GM18508 (cell line): Measurements from ENCODE around the gene PRSS33.

ENCODE experiments used
- ATAC-seq: cut with Tn5 transposase; IDR thresholded peaks from one replicate; pipeline ENCODE4 v1.9.1; 2021; ENCODE audit warnings: moderate number of reproducible peaks; ENCODE audit not compliant: insufficient read depth, unreplicated experiment

Gene PRSS33

GRCh38 chr16:2803545-2804195 is 16.3 kb upstream of the PRSS33 start:
- ATAC-seq, result no peak

DNA sequence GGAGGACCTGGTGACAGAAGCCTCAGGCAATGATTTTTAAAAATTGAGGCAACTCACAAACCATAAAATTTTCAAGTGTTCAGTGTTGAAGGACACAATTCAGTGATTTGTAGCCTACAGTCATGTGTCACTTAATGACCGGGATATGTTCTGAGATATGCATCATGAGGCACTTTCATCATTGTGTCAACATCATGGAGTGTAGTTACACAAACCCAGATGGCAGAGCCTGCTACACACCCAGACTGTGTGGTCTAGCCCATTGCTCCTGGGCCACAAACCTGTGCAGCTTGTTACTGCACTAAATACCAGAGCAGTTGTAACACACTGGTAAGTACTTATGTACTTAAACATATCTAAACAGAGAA is 12.5 kb upstream of the PRSS33 start:
- no peak for ATAC-seq

DNA sequence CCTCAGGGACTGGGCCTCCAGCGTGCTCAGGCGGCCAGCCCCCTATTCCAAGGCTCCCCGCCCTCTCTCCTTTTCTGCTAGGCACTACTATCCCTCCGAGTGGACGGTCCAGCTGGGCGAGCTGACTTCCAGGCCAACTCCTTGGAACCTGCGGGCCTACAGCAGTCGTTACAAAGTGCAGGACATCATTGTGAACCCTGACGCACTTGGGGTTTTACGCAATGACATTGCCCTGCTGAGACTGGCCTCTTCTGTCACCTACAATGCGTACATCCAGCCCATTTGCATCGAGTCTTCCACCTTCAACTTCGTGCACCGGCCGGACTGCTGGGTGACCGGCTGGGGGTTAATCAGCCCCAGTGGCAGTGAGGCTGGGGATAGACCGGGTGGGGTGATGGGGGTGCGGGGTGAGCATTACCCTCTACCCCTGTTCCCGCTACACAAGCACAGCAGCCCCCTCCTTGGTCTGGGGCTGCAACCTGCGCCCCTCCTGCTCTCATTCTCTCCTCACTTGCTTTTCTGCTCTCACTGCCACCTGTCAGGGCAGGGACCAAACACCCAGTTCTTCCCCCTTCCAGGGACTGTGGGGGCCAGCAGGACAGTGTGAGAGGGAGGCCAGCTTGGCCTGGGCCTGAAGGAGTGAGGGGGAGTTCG is 12.0 kb upstream of the PRSS33 start:
- no peak for ATAC-seq

GRCh38 chr16:2798723-2799204 is 11.4 kb upstream of the PRSS33 start:
- no peak for ATAC-seq

GRCh38 chr16:2795395-2796143 is 8.2 kb upstream of the PRSS33 start:
- ATAC-seq, result no peak

GRCh38 chr16:2792940-2793339 is 5.6 kb upstream of the PRSS33 start:
- ATAC-seq, result no peak

GRCh38 chr16:2791174-2791573 is 3.8 kb upstream of the PRSS33 start:
- no peak for ATAC-seq

DNA sequence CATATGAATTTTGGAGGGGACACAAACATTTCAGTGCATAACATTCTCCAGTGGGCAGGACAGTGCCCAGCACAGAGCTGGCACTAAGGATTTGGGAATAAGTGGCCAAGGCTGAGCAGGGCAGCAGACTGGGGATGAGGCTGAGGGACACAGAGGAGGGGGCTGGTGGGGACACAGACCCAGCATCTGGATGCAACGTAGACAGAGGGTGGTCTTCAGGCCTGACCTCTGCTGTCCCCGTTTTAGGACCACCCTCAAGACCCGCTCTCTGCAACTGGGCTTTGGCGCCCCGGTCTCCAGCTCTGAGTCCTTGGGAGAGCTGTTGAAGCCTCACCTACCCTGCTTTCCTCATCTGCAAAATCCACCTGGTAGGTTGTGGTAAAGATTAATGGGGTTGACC is 3.3 kb upstream of the PRSS33 start:
- ATAC-seq, result no peak

DNA sequence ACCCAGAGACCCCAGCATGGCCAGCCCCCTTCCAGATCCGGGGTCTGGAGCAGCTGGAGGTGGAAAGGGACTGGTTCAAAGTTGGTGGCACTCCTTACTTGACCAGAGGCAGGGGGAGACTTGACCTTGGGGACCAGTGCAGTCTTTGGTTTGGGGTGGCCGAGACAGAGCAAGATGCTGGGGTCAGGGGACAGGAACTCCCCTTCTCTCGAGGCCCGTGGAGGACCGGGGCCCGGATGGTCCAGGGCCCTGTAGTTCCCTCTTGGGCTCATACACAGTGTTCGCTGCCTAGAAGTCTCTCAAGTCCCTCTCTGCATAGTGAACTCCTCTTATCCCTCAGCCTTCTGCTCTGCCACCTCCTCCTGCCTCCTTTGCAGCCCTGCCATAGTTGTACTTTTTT is 601 bp upstream of the PRSS33 start:
- no peak for ATAC-seq

DNA sequence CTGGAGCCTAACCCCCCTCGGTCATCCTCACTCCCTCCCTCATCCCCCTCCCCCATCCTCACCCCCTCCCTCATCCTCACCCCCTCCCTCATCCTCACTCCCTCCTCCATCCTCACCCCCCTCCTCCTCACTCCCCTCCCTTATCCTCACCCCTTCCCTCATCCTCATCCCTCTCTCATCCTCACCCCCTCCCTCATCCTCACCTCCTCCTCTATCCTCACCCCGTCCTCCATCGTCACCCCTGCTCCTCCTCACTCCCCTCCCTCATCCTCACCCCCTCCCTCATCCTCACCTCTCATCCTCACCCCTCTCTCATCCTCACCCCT is 571 bp downstream of the PRSS33 start:
- no peak for ATAC-seq

GRCh38 chr16:2786061-2786825 is 1.1 kb downstream of the PRSS33 start:
- ATAC-seq, result no peak

DNA sequence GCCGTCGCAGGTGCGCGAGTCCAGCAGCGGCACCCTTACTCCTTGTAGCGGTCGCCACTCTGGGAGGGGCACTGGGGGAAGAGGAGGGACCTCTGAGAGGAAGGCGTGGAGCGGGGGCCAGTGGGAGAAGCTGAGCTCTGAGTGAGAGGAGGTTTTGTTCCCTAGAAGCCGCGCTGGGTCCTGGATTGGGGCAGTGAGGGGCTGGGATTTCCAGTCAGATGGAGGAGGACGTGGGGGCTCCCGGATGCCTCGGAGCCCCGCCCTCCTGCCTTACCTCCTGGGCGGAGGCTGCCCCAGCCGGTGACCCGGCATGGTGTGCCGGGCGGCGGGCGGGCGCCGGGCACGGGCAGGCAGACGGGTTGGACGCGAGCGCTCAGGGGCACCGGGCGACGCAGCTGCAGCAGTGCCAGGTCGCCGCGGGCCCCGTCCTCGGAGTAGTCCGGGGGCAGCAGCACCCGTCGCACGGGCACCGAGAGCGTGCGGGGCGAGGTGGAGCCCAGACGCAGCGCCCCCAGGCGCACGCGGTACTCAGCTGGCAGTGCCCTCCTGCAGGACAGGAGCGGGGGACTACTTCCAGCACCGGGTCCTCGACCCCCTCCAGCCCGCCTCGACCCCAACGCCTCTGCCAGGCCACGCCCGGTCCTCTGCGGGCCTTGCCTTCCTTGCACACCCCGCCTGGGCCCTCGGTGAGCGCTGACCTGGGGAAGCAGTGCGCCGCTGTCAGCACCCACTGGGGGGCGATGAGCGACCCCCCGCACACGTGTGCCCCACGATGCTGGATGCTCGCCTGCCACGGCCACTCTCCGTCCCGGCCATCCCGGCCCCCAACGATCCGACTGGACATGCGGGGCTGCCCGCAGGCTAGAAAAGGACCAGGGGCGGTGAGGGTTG is 2.0 kb downstream of the PRSS33 start:
- no peak for ATAC-seq

GRCh38 chr16:2784358-2785100 is 2.8 kb downstream of the PRSS33 start:
- ATAC-seq, result no peak

DNA sequence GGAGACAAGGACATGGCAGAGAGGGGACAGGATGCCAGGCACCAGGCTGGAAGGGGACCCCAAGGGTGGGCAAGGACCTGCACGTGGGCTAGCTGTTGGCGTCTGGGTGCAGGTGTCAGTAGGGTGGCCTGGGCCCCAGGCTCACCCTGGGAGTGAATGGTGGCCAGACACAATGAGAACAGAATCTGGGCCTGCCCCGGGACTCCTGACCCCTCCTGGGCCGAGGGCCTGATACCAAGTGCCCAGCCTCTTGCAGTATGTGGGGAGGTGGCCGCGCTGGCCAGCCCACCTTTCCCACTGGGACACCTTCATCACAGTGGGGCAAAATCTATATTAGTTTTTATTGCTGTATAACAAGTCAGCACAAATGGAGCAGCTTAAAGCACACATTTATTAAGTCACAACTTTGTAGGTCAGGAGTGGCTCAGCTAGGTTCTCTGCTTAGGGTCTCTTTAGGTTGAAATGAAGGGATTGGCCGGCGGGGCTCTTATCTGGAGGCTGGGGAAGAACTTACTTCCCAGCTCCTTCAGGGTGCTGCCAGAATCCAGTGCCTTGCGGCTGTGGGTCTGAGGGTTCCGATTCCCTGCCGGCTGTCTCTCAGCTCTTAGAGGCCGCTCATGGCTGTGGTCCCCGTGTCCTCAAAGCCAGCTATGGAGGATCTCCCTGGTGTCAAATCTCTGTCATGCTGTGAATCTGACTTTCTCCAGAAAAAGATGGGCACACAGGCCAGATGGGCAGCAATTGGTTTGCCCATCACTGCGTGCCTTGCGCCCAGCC is 3.6 kb downstream of the PRSS33 start:
- no peak for ATAC-seq

DNA sequence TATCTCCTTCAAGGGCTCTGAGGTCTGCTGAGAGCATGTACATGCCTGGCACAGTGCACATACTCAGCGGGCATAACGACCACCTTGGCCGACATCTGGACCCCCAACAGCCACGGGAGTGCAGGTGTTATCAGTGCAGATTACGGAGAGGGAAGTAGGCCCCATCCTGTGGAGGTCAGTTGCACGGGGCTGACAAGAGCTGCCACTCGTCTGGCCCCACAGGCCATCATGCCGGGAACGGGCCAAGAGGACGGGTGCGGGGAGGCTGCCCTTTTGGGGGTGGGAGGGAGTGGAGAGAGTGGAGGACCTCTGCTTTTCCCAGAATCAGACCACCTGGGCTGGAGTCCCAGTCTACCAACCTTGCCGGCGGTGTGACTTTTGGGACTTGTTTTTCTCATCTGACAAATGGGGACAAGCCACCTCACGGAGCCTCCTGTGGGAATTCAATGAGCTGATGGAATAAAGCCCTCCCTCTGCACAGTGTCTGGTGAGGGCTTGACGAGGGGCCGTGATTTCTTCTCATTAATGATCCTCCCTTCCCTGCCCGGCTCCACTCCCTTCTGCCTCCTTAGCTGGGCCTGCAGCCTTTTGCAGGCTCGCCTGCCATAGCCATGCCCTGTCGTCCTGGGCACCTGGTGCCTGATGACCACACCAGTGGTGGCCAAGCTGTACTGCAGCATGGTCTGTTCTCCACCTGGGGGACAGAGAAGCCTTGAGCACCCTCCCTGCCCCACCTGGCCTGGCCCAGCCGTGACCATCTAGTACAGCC is 4.6 kb downstream of the PRSS33 start:
- ATAC-seq, result no peak

GRCh38 chr16:2779978-2780898 is 7.1 kb downstream of the PRSS33 start:
- no peak for ATAC-seq
